ENCODE data around the gene YAF2. TPM values are rescaled to one million over a fixed set of nuclear protein-coding genes. Genes with fewer than 3 reads are reported as not detected.
A peak's percentile ranks its signal among the peaks of the same experiment; 100 is the strongest.

The YAF2 gene
- polyA plus RNA-seq, 10 donors: 19.1 to 34.2 (median 24.2) TPM

- DNase-seq: peak in 1 of 3 donors; percentile 23
Measured at GRCh38 chr12:42145552-42146215, 92.4 kb downstream of the YAF2 start.

- DNase-seq: peak in 1 of 3 donors; percentile 6
Measured at GRCh38 chr12:42145197-42145549, 92.9 kb downstream of the YAF2 start.

GRCh38 chr12:42144408-42145196 is 93.4 kb downstream of the YAF2 start, which contains the start of gene GXYLT1:
TSS of gene GXYLT1 (minus strand) at chr12:42144874. CDS start at chr12:42144646, 228 bp downstream.
- peak; percentile 93 to 98 (median 96) for DNase-seq

- DNase-seq: no peak
Measured at GRCh38 chr12:42144158-42144407, 94.0 kb downstream of the YAF2 start.

GRCh38 chr12:42143452-42144157 is 94.4 kb downstream of the YAF2 start:
- DNase-seq: peak in 2 of 3 donors; percentile 16 to 63

- DNase-seq: no peak
Measured at GRCh38 chr12:42141981-42142606, 96.0 kb downstream of the YAF2 start.

GRCh38 chr12:42140901-42141300 is 97.1 kb downstream of the YAF2 start:
- DNase-seq: no peak

GRCh38 chr12:42135259-42135814 is 102.7 kb downstream of the YAF2 start:
- DNase-seq: peak in 1 of 3 donors; percentile 32

GRCh38 chr12:42130672-42131402 is 107.2 kb downstream of the YAF2 start:
- DNase-seq: peak in 1 of 3 donors; percentile 12

GRCh38 chr12:42129595-42130204 is 108.3 kb downstream of the YAF2 start:
- DNase-seq: peak; percentile 51 to 77 (median 53)

GRCh38 chr12:42128888-42129287 is 109.2 kb downstream of the YAF2 start:
- DNase-seq: no peak

- no peak for DNase-seq
Measured at GRCh38 chr12:42128327-42128726, 109.7 kb downstream of the YAF2 start.

GRCh38 chr12:42126963-42127362 is 111.1 kb downstream of the YAF2 start:
- DNase-seq: no peak

- DNase-seq: no peak
Measured at GRCh38 chr12:42125388-42125767, 112.7 kb downstream of the YAF2 start.

- no peak for DNase-seq
Measured at GRCh38 chr12:42124764-42125387, 113.2 kb downstream of the YAF2 start.

GRCh38 chr12:42119085-42119633 is 118.9 kb downstream of the YAF2 start:
- DNase-seq: peak in 1 of 3 donors; percentile 42

- DNase-seq: no peak
Measured at GRCh38 chr12:42118136-42118879, 119.7 kb downstream of the YAF2 start.

- no peak for DNase-seq
Measured at GRCh38 chr12:42109031-42109430, 129.0 kb downstream of the YAF2 start.
